ENCODE data around the gene MYOM1. TPM values are rescaled to one million over a fixed set of nuclear protein-coding genes. Genes with fewer than 3 reads are reported as not detected.

MYOM1 gene
- total and polyA plus RNA-seq, 2 donors (not counting 3 experiments of a cell fraction or from before 2014, with no cell fraction given), result 0.08 TPM; not detected in 1

DNA sequence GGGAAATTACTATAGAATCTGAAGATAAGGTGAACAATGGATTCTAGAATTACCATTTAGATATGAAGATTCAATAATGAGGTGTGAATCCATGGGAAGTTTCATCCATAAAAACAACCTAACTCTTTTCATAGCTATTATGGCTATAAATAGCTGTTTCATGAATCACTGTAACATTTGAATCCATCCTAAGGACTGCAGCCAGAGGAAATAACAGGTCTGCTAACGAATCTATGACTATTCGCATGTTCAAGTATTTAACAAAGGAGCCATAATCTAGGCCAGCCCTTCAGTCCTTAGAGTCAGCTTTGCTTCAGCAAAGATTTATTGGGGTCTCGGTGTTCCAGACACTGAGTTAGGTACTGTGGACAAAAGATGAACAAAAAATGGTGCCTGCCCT is 87.1 kb downstream of the MYOM1 start:
- no peaks in the 10 kb centered on the region for H3K9me3 ChIP-seq (replicated peaks; ENCODE audit: control insufficient read depth, insufficient read depth, low read length)
- TF ChIP-seq POLR2AphosphoS5 (IDR thresholded peaks at IDR 0.05; ENCODE audit: insufficient read depth, low read depth, low read length) (no peak), MYC (IDR thresholded peaks at IDR 0.05; ENCODE audit: low read depth, low read length) (no peak), POLR2A (IDR thresholded peaks at IDR 0.05; ENCODE audit: low read depth, low read length) (no peak), GATA2 (IDR thresholded peaks at IDR 0.05; ENCODE audit: insufficient read depth, insufficient read length, low read depth, low read length) (no peak), FOS (IDR thresholded peaks at IDR 0.05; ENCODE audit: borderline replicate concordance, insufficient read depth, low read length) (no peak), EZH2 (IDR thresholded peaks at IDR 0.05; ENCODE audit: borderline replicate concordance, low read depth, low read length, severe bottlenecking) (no peak), JUN (IDR thresholded peaks at IDR 0.05; ENCODE audit: borderline replicate concordance, insufficient read depth, insufficient read length, low read depth) (no peak)
- TF ChIP-seq, protein P1, sequence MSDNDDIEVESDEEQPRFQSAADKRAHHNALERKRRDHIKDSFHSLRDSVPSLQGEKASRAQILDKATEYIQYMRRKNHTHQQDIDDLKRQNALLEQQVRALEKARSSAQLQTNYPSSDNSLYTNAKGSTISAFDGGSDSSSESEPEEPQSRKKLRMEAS (IDR thresholded peaks at IDR 0.05; ENCODE audit: insufficient read depth, insufficient read length), result no peak
- TF ChIP-seq, protein P2, sequence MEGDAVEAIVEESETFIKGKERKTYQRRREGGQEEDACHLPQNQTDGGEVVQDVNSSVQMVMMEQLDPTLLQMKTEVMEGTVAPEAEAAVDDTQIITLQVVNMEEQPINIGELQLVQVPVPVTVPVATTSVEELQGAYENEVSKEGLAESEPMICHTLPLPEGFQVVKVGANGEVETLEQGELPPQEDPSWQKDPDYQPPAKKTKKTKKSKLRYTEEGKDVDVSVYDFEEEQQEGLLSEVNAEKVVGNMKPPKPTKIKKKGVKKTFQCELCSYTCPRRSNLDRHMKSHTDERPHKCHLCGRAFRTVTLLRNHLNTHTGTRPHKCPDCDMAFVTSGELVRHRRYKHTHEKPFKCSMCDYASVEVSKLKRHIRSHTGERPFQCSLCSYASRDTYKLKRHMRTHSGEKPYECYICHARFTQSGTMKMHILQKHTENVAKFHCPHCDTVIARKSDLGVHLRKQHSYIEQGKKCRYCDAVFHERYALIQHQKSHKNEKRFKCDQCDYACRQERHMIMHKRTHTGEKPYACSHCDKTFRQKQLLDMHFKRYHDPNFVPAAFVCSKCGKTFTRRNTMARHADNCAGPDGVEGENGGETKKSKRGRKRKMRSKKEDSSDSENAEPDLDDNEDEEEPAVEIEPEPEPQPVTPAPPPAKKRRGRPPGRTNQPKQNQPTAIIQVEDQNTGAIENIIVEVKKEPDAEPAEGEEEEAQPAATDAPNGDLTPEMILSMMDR (IDR thresholded peaks at IDR 0.05; ENCODE audit: extremely low read depth in 1 of 2, insufficient read depth in 1 of 2, low read depth in 1 of 2, low read length in 2 of 2), result no peak
- no peaks in the 10 kb centered on the region for H4K20me1 ChIP-seq (replicated peaks; ENCODE audit: control insufficient read depth, extremely low read depth, insufficient read depth, low read length)
- intact Hi-C loops (cut with micrococcal nuclease) (no loop called here), dilution Hi-C loops (cut with MboI; ENCODE audit: extremely low pct_ligation_motif_present, low sequenced_read_pairs) (no loop called here)
- DNase-seq (ENCODE audit: low read depth, low spot score) (peak; percentile 19), FAIRE-seq (no peak)
- H3K4me2 ChIP-seq (ENCODE audit: insufficient read depth, low read length), result no peak overlapping the region
- ChIA-PET CTCF (interaction anchor here (0.9 to 1.7 kb wide), 3 partner anchors 13 to 70 kb away, joined by 3 to 7 read pairs (median 6); no protein-coding TSS in a partner anchor), POLR2A (no interaction called here)
- H3K36me3 ChIP-seq (ENCODE audit: control insufficient read depth in 2 of 2, extremely low read depth in 1 of 2, insufficient read depth in 2 of 2, low read length in 2 of 2), result no peaks in the 10 kb centered on the region
- H3K4me1 ChIP-seq (ENCODE audit: control insufficient read depth, extremely low read depth, insufficient read depth, low read length), result no peaks in the 10 kb centered on the region
- no peaks in the 10 kb centered on the region for H3K9me1 ChIP-seq (replicated peaks; ENCODE audit: control insufficient read depth, extremely low read depth, insufficient read depth, low read length)
- H3K27me3 ChIP-seq (ENCODE audit: control insufficient read depth in 2 of 2, insufficient read depth in 2 of 2, low read length in 2 of 2), result no peaks in the 10 kb centered on the region
- no TSS peak for BruUV-seq (replicated peaks)
- H3K27ac ChIP-seq (ENCODE audit: insufficient read depth, low read depth, low read length), result no peak overlapping the region
- no peaks in the 10 kb centered on the region for H3K79me2 ChIP-seq (ENCODE audit: control insufficient read depth, insufficient read depth, low read length)
- no peak overlapping the region for H3K4me3 ChIP-seq (replicated peaks in 1 of 3; ENCODE audit: insufficient read depth in 1 of 3, low read depth in 1 of 3, low read length in 3 of 3)
- no peak overlapping the region for H3K9ac ChIP-seq (replicated peaks; ENCODE audit: extremely low read depth, insufficient read depth, low read length)
- no peak overlapping the region for H2AFZ ChIP-seq (ENCODE audit: low read depth, low read length)
